Measurements from ENCODE around the gene RABGGTA. TPM values are rescaled to one million over a fixed set of nuclear protein-coding genes. Genes with fewer than 3 reads are reported as not detected.
A peak's percentile ranks its signal among the peaks of the same experiment; 100 is the strongest.

Gene RABGGTA
- total and polyA plus RNA-seq, 5 donors from 2014 or later = 25.1 to 78.6 (median 31.9) TPM

- Histone ChIP-seq H3K36me3 (ENCODE audit: control insufficient read depth, insufficient read depth, low read length) (peaks cover 41% of the 10 kb centered on the region), H3K27me3 (ENCODE audit: control insufficient read depth, insufficient read depth, low read length) (no peaks in the 10 kb centered on the region), H3K4me3 (ENCODE audit: low read depth, low read length) (peak overlapping the region; percentile 68), H3K27ac (ENCODE audit: insufficient read depth, low read length, poor library complexity, severe bottlenecking) (peak overlapping the region; percentile 84), H3K4me1 (ENCODE audit: control insufficient read depth, insufficient read depth, low read length, poor library complexity, severe bottlenecking) (peaks cover 31% of the 10 kb centered on the region), H3K9me3 (ENCODE audit: control insufficient read depth in 2 of 2, low read length in 2 of 2) (no peaks in the 10 kb centered on the region)
- ATAC-seq (ENCODE audit: low read depth in 2 of 2) (peak in 1 of 2 donors; percentile 4), DNase-seq (no peak)
- Mint-ChIP-seq H3K36me3 (peaks cover 24% of the 10 kb centered on the region), H3K4me1 (peaks cover 22 to 56% (median 40%) of the 10 kb centered on the region in 4 donors), H3K4me3 (peak overlapping the region; percentile 89 to 97 (median 93)), H3K9me3 (no peaks in the 10 kb centered on the region), H3K27ac (peak overlapping the region; percentile 76 to 99 (median 92)), H3K27me3 (no peaks in the 10 kb centered on the region)
These were observed 27.5 kb upstream of the RABGGTA start for GRCh38 chr14:24298892-24299254.

DNA sequence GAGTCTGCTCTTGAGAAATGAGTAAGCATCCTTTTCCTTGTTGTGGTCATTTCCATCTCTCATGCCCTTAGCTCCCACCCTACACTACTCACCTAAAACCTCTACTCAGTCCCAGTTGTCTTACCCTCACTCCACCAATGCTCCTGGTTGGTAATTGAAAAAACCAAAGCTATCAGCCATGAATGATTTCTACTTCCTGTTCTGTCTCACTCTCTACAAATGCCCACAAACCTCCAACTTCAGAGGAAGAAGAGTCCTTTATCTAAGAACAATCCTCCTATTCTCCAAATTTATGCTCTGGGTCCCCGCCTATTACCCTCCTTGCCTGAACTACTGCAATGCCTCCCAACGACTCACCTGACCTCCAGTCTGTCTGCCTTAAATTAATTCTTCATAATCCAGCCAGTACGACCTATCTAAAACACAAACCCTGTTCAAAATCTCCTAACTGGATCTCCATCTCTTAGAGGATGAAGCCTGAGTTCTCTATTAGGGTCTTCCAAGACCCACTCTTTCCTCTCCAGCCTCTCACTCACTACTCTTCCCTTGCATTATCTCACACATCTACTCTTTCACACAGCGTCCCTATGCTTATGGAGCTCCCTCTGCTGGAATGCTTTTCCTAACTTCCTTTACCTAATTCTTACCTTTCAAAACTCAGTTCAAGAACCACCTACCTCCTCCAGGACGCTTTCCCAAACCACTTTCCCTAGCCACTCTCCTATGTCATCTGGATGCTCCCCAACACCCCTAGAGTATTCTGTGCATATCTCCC is 26.0 kb upstream of the RABGGTA start:
- peaks cover 28% of the 10 kb centered on the region for H3K36me3 Mint-ChIP-seq
- H3K27ac ChIP-seq (ENCODE audit: insufficient read depth, low read length, poor library complexity, severe bottlenecking) = peak overlapping the region; percentile 84
- H3K9me3 ChIP-seq (ENCODE audit: control insufficient read depth in 2 of 2, low read length in 2 of 2) = no peaks in the 10 kb centered on the region
- peaks cover 32% of the 10 kb centered on the region for H3K36me3 ChIP-seq (ENCODE audit: control insufficient read depth, insufficient read depth, low read length)
- DNase-seq (peak in 1 of 3 donors; percentile 18), ATAC-seq (ENCODE audit: low read depth in 2 of 2) (no peak)
- peak overlapping the region; percentile 6 to 86 (median 50) for H3K4me3 Mint-ChIP-seq
- H3K4me1 ChIP-seq (ENCODE audit: control insufficient read depth, insufficient read depth, low read length, poor library complexity, severe bottlenecking) = peaks cover 31% of the 10 kb centered on the region
- peak overlapping the region; percentile 78 to 93 (median 92) for H3K27ac Mint-ChIP-seq
- no peaks in the 10 kb centered on the region for H3K9me3 Mint-ChIP-seq
- peak overlapping the region; percentile 0 for H3K4me3 ChIP-seq (ENCODE audit: low read depth, low read length)
- H3K27me3 Mint-ChIP-seq = no peaks in the 10 kb centered on the region
- H3K27me3 ChIP-seq (ENCODE audit: control insufficient read depth, insufficient read depth, low read length) = no peaks in the 10 kb centered on the region
- H3K4me1 Mint-ChIP-seq = peaks cover 22 to 55% (median 39%) of the 10 kb centered on the region in 4 donors

DNA sequence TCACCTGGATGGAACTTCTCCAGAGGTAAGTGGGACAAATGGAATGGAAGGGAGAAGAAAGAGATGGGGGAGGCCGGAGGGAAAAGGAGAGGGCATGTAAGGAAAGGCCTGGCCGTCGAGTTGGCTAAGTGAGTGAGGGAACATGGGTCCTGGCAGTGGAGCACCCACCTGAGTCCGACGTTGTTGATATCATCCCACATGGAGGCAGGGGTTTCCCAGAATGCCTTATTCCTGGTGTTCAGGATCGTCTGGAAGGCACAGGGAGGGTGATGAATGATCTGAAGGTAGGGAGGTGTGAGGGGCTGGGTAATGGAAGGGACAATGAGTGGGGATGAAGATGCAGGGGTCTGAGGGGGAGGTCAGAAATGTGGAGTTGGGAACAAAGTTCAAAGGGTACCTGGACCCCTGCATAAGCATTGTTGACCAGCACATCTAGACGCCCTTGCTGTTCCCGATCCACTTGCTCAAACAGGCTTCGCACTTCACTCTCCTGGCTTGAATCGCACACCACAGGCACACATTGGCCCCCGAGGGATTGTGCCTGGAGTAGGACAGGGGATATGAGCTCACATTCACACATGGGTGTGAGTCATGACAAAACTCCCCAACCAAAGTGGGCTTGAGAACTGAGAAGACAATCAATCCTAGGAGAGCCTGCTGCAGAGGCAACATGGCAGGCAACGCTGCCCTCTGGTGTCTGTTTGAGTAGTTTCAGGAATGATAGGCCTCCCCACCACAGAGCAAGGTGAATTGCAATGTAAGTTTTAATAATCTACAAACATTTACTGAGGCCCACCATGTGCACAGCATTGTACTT is 25.2 kb upstream of the RABGGTA start:
- Mint-ChIP-seq H3K9me3 (no peaks in the 10 kb centered on the region), H3K27me3 (no peaks in the 10 kb centered on the region), H3K4me3 (peak overlapping the region in 3 of 4 donors; percentile 39 to 86 (median 65)), H3K36me3 (peaks cover 29% of the 10 kb centered on the region), H3K27ac (peak overlapping the region; percentile 69 to 93 (median 92)), H3K4me1 (peaks cover 22 to 50% (median 35%) of the 10 kb centered on the region in 4 donors)
- peak overlapping the region; percentile 84 for H3K27ac ChIP-seq (ENCODE audit: insufficient read depth, low read length, poor library complexity, severe bottlenecking)
- peak; percentile 63 to 70 for ATAC-seq (ENCODE audit: low read depth in 2 of 2)
- peak overlapping the region; percentile 0 for H3K4me3 ChIP-seq (ENCODE audit: low read depth, low read length)
- H3K4me1 ChIP-seq (ENCODE audit: control insufficient read depth, insufficient read depth, low read length, poor library complexity, severe bottlenecking) = peaks cover 31% of the 10 kb centered on the region
- H3K9me3 ChIP-seq (ENCODE audit: control insufficient read depth in 2 of 2, low read length in 2 of 2) = no peaks in the 10 kb centered on the region
- peak; percentile 55 to 84 (median 78) for DNase-seq
- H3K27me3 ChIP-seq (ENCODE audit: control insufficient read depth, insufficient read depth, low read length) = no peaks in the 10 kb centered on the region
- H3K36me3 ChIP-seq (ENCODE audit: control insufficient read depth, insufficient read depth, low read length) = peaks cover 32% of the 10 kb centered on the region

- Histone ChIP-seq H3K36me3 (ENCODE audit: control insufficient read depth, insufficient read depth, low read length) (peaks cover 46% of the 10 kb centered on the region), H3K9me3 (ENCODE audit: control insufficient read depth in 2 of 2, low read length in 2 of 2) (no peaks in the 10 kb centered on the region), H3K4me1 (ENCODE audit: control insufficient read depth, insufficient read depth, low read length, poor library complexity, severe bottlenecking) (peaks cover 17% of the 10 kb centered on the region), H3K4me3 (ENCODE audit: low read depth, low read length) (no peak overlapping the region), H3K27ac (ENCODE audit: insufficient read depth, low read length, poor library complexity, severe bottlenecking) (no peak overlapping the region), H3K27me3 (ENCODE audit: control insufficient read depth, insufficient read depth, low read length) (no peaks in the 10 kb centered on the region)
- Mint-ChIP-seq H3K4me1 (peaks cover 14 to 27% (median 22%) of the 10 kb centered on the region in 4 donors), H3K27ac (peak overlapping the region in 1 of 3 donors; percentile 56), H3K9me3 (no peaks in the 10 kb centered on the region), H3K27me3 (no peaks in the 10 kb centered on the region), H3K36me3 (peaks cover 44% of the 10 kb centered on the region), H3K4me3 (peak overlapping the region in 1 of 4 donors; percentile 43)
- no peak for ATAC-seq (ENCODE audit: low read depth in 2 of 2)
- no peak for DNase-seq
These were observed 22.1 kb upstream of the RABGGTA start for GRCh38 chr14:24293525-24293924.

GRCh38 chr14:24292118-24292807 is 20.9 kb upstream of the RABGGTA start:
- peaks cover 8 to 25% (median 16%) of the 10 kb centered on the region in 4 donors for H3K4me1 Mint-ChIP-seq
- Histone ChIP-seq H3K27me3 (ENCODE audit: control insufficient read depth, insufficient read depth, low read length) (no peaks in the 10 kb centered on the region), H3K4me1 (ENCODE audit: control insufficient read depth, insufficient read depth, low read length, poor library complexity, severe bottlenecking) (peaks cover 11% of the 10 kb centered on the region), H3K9me3 (ENCODE audit: control insufficient read depth in 2 of 2, low read length in 2 of 2) (no peaks in the 10 kb centered on the region), H3K4me3 (ENCODE audit: low read depth, low read length) (no peak overlapping the region), H3K36me3 (ENCODE audit: control insufficient read depth, insufficient read depth, low read length) (peaks cover 46% of the 10 kb centered on the region), H3K27ac (ENCODE audit: insufficient read depth, low read length, poor library complexity, severe bottlenecking) (no peak overlapping the region)
- ATAC-seq (ENCODE audit: low read depth in 2 of 2) (no peak), DNase-seq (no peak)
- no peaks in the 10 kb centered on the region for H3K9me3 Mint-ChIP-seq
- no peak overlapping the region for H3K4me3 Mint-ChIP-seq
- H3K27me3 Mint-ChIP-seq = no peaks in the 10 kb centered on the region
- peak overlapping the region in 2 of 3 donors; percentile 8 to 46 for H3K27ac Mint-ChIP-seq
- peaks cover 50% of the 10 kb centered on the region for H3K36me3 Mint-ChIP-seq

- Histone ChIP-seq H3K9me3 (ENCODE audit: control insufficient read depth in 2 of 2, low read length in 2 of 2) (no peaks in the 10 kb centered on the region), H3K4me1 (ENCODE audit: control insufficient read depth, insufficient read depth, low read length, poor library complexity, severe bottlenecking) (peaks cover 7% of the 10 kb centered on the region), H3K27ac (ENCODE audit: insufficient read depth, low read length, poor library complexity, severe bottlenecking) (no peak overlapping the region), H3K27me3 (ENCODE audit: control insufficient read depth, insufficient read depth, low read length) (no peaks in the 10 kb centered on the region), H3K4me3 (ENCODE audit: low read depth, low read length) (no peak overlapping the region), H3K36me3 (ENCODE audit: control insufficient read depth, insufficient read depth, low read length) (peaks cover 46% of the 10 kb centered on the region)
- Mint-ChIP-seq H3K4me1 (peaks cover under 1 to 19% (median 9%) of the 10 kb centered on the region in 4 donors), H3K27ac (peak overlapping the region in 1 of 3 donors; percentile 8), H3K36me3 (peaks cover 50% of the 10 kb centered on the region), H3K9me3 (no peaks in the 10 kb centered on the region), H3K4me3 (no peak overlapping the region), H3K27me3 (no peaks in the 10 kb centered on the region)
- ATAC-seq (ENCODE audit: low read depth in 2 of 2) = no peak
- no peak for DNase-seq
These were observed 20.2 kb upstream of the RABGGTA start for GRCh38 chr14:24291446-24292117.

DNA sequence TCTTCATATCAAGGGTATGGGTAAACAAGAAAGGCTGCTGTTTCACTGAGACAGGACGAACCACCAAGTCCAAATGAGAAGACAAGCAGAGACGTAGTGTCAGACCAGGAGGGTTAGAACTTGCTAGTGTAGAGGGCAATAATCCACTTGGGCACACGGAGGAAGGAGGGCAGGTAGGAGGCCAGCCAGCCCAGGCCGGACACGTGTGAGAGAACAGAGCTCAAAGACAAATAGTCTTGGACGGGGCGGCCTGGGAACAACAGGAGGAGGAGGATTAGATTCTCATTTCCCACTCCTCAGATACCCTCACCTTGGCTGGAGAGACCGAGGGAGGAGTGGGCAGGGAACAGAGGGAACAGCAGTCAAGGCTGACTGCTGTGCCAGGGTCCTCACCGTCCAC is 19.3 kb upstream of the RABGGTA start:
- no peaks in the 10 kb centered on the region for H3K9me3 Mint-ChIP-seq
- H3K4me1 Mint-ChIP-seq = peaks cover 0 to 12% (median 3%) of the 10 kb centered on the region in 4 donors
- ATAC-seq (ENCODE audit: low read depth in 2 of 2) = no peak
- peak overlapping the region in 1 of 4 donors; percentile 13 for H3K4me3 Mint-ChIP-seq
- H3K9me3 ChIP-seq (ENCODE audit: control insufficient read depth in 2 of 2, low read length in 2 of 2) = no peaks in the 10 kb centered on the region
- no peaks in the 10 kb centered on the region for H3K27me3 ChIP-seq (ENCODE audit: control insufficient read depth, insufficient read depth, low read length)
- H3K27me3 Mint-ChIP-seq = no peaks in the 10 kb centered on the region
- peak overlapping the region in 1 of 3 donors; percentile 75 for H3K27ac Mint-ChIP-seq
- peaks cover 7% of the 10 kb centered on the region for H3K4me1 ChIP-seq (ENCODE audit: control insufficient read depth, insufficient read depth, low read length, poor library complexity, severe bottlenecking)
- peaks cover 39% of the 10 kb centered on the region for H3K36me3 ChIP-seq (ENCODE audit: control insufficient read depth, insufficient read depth, low read length)
- H3K36me3 Mint-ChIP-seq = peaks cover 44% of the 10 kb centered on the region
- DNase-seq = no peak
- no peak overlapping the region for H3K4me3 ChIP-seq (ENCODE audit: low read depth, low read length)
- H3K27ac ChIP-seq (ENCODE audit: insufficient read depth, low read length, poor library complexity, severe bottlenecking) = no peak overlapping the region
